ENCODE data around the gene ING5. TPM values are rescaled to one million over a fixed set of nuclear protein-coding genes. Genes with fewer than 3 reads are reported as not detected.
"Not testable (repeated sequence)": the region's sequence is repeated elsewhere in the genome, so short reads cannot be mapped to it uniquely, and the experiment has no call there.

ING5 gene
- total RNA-seq, 1 experiment from 2014 or later, result 45.2 TPM

GRCh38 chr2:241759067-241759807 lies 57.4 kb downstream of the ING5 start:
- Histone ChIP-seq H3K27me3 (no peaks in the 10 kb centered on the region), H3K36me3 (peaks cover 19% of the 10 kb centered on the region), H3K9me3 (no peaks in the 10 kb centered on the region), H3K4me3 (no peak overlapping the region)
- DNase-seq, result no peak

GRCh38 chr2:241759893-241760292 lies 58.1 kb downstream of the ING5 start:
- peaks cover 19% of the 10 kb centered on the region for H3K36me3 ChIP-seq
- H3K4me3 ChIP-seq, H3K27me3 ChIP-seq, DNase-seq, H3K9me3 ChIP-seq: not testable (repeated sequence)

GRCh38 chr2:241760301-241760771 lies 58.5 kb downstream of the ING5 start:
- H3K9me3 ChIP-seq, result no peaks in the 10 kb centered on the region
- H3K4me3 ChIP-seq, result no peak overlapping the region
- no peaks in the 10 kb centered on the region for H3K27me3 ChIP-seq
- DNase-seq, result no peak
- peaks cover 19% of the 10 kb centered on the region for H3K36me3 ChIP-seq

- Histone ChIP-seq H3K36me3 (peaks cover 12% of the 10 kb centered on the region), H3K27me3 (no peaks in the 10 kb centered on the region), H3K4me3 (no peak overlapping the region), H3K9me3 (no peaks in the 10 kb centered on the region)
- no peak for DNase-seq
Observed at GRCh38 chr2:241762321-241762932, 60.6 kb downstream of the ING5 start.

GRCh38 chr2:241762933-241763369 lies 61.1 kb downstream of the ING5 start:
- Histone ChIP-seq H3K4me3 (no peak overlapping the region), H3K27me3 (no peaks in the 10 kb centered on the region), H3K36me3 (peaks cover 12% of the 10 kb centered on the region), H3K9me3 (no peaks in the 10 kb centered on the region)
- no peak for DNase-seq

- DNase-seq, result no peak
- Histone ChIP-seq H3K27me3 (no peaks in the 10 kb centered on the region), H3K4me3 (no peak overlapping the region), H3K36me3 (peaks cover 12% of the 10 kb centered on the region), H3K9me3 (no peaks in the 10 kb centered on the region)
Observed at GRCh38 chr2:241763551-241764274, 61.9 kb downstream of the ING5 start.

GRCh38 chr2:241764275-241765241 lies 62.7 kb downstream of the ING5 start:
- Histone ChIP-seq H3K27me3 (no peaks in the 10 kb centered on the region), H3K9me3 (no peaks in the 10 kb centered on the region), H3K36me3 (peaks cover 6% of the 10 kb centered on the region), H3K4me3 (no peak overlapping the region)
- DNase-seq, result no peak

- DNase-seq, result no peak
- no peaks in the 10 kb centered on the region for H3K27me3 ChIP-seq
- no peaks in the 10 kb centered on the region; the same call in 1 of the 2 replicates for H3K36me3 ChIP-seq
- H3K9me3 ChIP-seq, result no peaks in the 10 kb centered on the region
- H3K4me3 ChIP-seq, result no peak overlapping the region
Observed at GRCh38 chr2:241767464-241768250, 65.8 kb downstream of the ING5 start.

GRCh38 chr2:241768251-241768711 lies 66.4 kb downstream of the ING5 start:
- Histone ChIP-seq H3K4me3 (no peak overlapping the region), H3K36me3 (no peaks in the 10 kb centered on the region; the same call in 1 of the 2 replicates), H3K9me3 (no peaks in the 10 kb centered on the region), H3K27me3 (no peaks in the 10 kb centered on the region)
- DNase-seq, result no peak

GRCh38 chr2:241768850-241769249 lies 67.0 kb downstream of the ING5 start:
- no peaks in the 10 kb centered on the region for H3K9me3 ChIP-seq
- DNase-seq, result no peak
- H3K4me3 ChIP-seq, result no peak overlapping the region
- H3K27me3 ChIP-seq, result no peaks in the 10 kb centered on the region
- no peaks in the 10 kb centered on the region for H3K36me3 ChIP-seq

GRCh38 chr2:241769819-241770184 lies 68.0 kb downstream of the ING5 start:
- no peaks in the 10 kb centered on the region for H3K9me3 ChIP-seq
- no peak overlapping the region for H3K4me3 ChIP-seq
- H3K36me3 ChIP-seq, result no peaks in the 10 kb centered on the region
- DNase-seq, result no peak
- H3K27me3 ChIP-seq, result no peaks in the 10 kb centered on the region

- no peak overlapping the region for H3K4me3 ChIP-seq
- no peaks in the 10 kb centered on the region for H3K27me3 ChIP-seq
- no peaks in the 10 kb centered on the region for H3K36me3 ChIP-seq
- no peaks in the 10 kb centered on the region for H3K9me3 ChIP-seq
- DNase-seq, result no peak
Observed at GRCh38 chr2:241770185-241770935, 68.5 kb downstream of the ING5 start.

GRCh38 chr2:241770936-241771285 lies 69.1 kb downstream of the ING5 start:
- Histone ChIP-seq H3K27me3 (no peaks in the 10 kb centered on the region), H3K9me3 (no peaks in the 10 kb centered on the region), H3K36me3 (no peaks in the 10 kb centered on the region), H3K4me3 (no peak overlapping the region)
- no peak for DNase-seq

- Histone ChIP-seq H3K36me3 (no peaks in the 10 kb centered on the region), H3K4me3 (no peak overlapping the region), H3K27me3 (no peaks in the 10 kb centered on the region), H3K9me3 (no peaks in the 10 kb centered on the region)
- no peak for DNase-seq
Observed at GRCh38 chr2:241771286-241772062, 69.6 kb downstream of the ING5 start.

All from MG63 (cell line).